GM21619 (cell line): ENCODE data around the gene UFM1.
A peak's percentile ranks its signal among the peaks of the same experiment; 100 is the strongest.
"Not testable (repeated sequence)": the region's sequence is repeated elsewhere in the genome, so short reads cannot be mapped to it uniquely, and the experiment has no call there.

ENCODE experiments used
- ATAC-seq: cut with Tn5 transposase; IDR thresholded peaks from one replicate; pipeline ENCODE4 v1.9.1; 2021; ENCODE audit not compliant: unreplicated experiment

The UFM1 gene

GRCh38 chr13:38349390-38350113, at the start of gene UFM1:
Gene UFM1 (plus strand): TSS chr13:38349851. CDS start chr13:38349920, 69 bp downstream.
- ATAC-seq, result peak; percentile 94

DNA sequence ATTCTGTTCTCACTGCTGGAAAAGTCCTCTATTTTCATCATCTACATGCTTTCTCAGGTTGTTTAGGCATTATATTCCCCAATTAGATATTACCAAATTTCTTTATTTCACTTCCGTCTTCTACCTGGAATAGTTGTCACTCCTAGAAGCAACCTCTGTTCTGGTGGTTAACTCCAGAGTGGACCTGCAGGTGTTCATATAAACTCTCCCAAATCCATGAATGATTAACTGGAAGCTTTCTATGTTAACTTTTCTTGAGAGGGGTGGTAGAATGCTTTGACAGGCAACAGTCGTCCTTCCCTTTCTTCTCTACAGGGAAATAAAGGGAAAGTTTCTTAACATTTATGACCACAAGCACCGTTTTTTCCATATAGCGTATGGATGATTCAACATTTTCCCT, 48.4 kb upstream of the UFM1 start:
- no peak for ATAC-seq

GRCh38 chr13:38303816-38304320, 45.8 kb upstream of the UFM1 start:
- ATAC-seq, result no peak

GRCh38 chr13:38308736-38309135, 40.9 kb upstream of the UFM1 start:
- ATAC-seq, result no peak

DNA sequence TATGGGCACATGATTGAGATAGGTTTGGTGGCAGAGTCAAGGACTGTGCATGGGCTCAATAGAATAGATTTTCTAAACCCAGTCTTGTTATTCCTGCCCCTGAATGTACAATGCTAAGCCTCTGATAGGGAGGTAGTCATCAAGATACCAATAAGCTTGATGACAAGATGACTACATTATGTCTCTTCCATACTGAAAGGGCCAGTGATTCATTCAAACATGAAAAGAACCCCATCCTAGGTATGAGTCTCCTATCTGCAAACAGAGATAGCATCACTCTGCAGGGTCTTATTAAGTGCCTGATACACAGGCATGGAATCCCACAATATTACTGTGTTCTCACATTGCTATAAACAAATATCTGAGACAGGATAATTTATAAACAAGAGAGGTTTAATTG, 40.3 kb upstream of the UFM1 start:
- no peak for ATAC-seq

- ATAC-seq, result not testable (repeated sequence)
These were observed 38.5 kb upstream of the UFM1 start for GRCh38 chr13:38311175-38311574.

GRCh38 chr13:38316129-38316528, 33.5 kb upstream of the UFM1 start:
- no peak for ATAC-seq

GRCh38 chr13:38321654-38322053, 28.0 kb upstream of the UFM1 start:
- ATAC-seq, result no peak

DNA sequence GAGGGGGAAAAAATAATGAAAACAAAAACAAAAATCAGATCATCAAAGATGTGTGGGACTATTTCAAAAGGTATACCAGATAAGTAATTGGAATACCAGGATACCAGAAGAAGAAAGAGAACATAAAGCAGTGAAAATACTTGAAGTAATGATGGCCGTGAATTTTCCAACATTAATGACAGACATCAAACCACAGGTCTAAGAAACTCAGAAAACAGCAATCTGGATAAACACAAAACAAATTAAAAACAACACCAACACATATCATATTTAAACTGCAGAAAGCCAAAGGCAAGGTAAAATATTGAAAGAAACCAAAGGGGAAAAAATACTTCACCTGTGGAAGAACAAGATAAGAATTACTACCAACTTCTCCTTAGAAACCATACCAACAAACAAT, 24.2 kb upstream of the UFM1 start:
- ATAC-seq, result no peak

DNA sequence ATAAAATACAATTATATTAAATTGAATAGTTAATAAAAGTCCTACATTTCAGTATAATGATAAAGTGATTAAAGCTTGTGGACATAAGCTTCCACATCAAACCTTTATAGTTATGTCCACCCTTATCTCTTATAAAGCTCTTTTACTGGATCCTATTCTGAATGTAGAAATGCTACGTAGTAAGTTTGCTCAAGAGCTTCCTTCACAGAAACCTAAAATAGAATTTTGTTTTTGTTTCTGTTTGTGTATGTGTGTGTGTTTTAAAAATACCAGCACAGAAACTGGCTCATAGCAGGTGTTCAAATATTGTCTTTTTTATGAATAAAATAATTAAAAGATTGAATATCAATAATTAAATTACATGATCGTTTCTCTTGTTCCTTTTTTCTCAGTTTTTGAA, 21.0 kb upstream of the UFM1 start:
- no peak for ATAC-seq

- no peak for ATAC-seq
These were observed 14.8 kb upstream of the UFM1 start for GRCh38 chr13:38334845-38335244.

- ATAC-seq, result no peak
These were observed 11.6 kb upstream of the UFM1 start for GRCh38 chr13:38338089-38338488.

- ATAC-seq, result no peak
These were observed 9.0 kb upstream of the UFM1 start for GRCh38 chr13:38340624-38341023.

DNA sequence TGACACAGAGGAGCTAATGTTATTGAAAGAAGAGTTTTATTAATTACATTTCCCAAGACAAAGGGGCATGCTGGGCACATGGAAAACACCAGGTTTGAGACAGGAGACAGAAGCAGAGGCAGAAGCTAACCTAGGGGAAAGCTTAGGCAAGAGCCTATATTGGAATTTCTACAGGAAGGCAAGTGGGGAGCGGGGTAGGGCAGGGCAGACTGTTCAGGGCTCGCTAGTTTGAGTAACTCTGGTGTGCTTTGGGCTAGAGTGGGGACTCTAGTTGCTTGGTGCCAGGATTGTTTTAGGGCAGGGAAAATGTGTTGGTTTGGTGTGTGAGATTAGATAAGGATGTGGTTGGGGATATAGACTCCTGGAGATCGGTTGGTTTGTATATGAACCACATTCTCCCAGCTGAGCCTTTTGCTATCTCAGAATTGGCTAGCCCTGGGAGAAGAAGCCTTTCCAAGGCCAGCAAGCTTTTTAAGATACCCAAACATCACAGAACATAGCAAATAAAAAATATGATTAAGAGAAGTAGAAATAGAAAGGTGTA, 8.4 kb upstream of the UFM1 start:
- no peak for ATAC-seq

DNA sequence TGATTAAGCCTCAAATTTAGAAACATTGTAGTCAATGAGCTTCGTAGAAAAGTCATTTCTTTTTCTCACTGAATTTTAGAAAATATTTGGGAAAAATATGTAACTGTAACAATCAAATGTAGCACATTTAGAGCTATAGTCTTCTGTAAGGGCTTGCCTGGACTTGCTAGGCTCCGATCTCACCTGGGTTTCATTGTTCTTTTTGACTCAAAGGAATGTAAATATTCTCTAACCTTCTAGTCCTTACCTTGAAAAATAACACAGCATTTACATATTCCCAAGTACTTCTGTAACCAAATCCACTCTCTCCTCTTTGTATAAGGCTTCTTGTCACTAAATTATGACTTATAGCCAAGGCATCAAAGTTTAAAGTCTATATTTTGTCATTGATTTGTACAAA, 2.9 kb upstream of the UFM1 start:
- ATAC-seq, result no peak

DNA sequence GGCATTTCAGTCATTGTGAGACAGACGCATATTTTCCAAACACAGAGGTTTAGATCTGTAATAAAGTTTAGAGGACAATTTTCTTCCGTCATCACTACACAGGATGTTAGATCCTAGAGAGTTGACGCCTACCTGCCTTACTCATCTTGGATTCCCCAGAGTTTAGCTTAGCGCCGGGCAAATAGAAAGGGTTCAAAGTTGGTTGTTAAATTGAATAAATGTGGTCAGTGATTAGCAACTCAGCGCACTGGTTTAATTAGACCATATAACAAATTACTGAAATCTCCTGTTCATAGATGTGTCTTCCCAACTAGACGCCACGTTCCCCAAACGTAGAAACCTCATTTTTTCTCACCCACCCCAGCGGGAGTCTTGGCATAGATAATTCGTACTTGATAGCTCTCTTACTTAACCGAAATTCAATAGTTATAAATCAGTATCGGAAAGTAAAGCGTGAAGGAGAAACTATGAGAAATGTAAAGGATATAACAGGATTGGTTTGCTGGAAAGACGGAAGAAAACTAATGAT, 726 bp upstream of the UFM1 start:
- peak; percentile 7 for ATAC-seq

GRCh38 chr13:38350114-38350617, 515 bp downstream of the UFM1 start:
- ATAC-seq, result peak; percentile 22

- no peak for ATAC-seq
These were observed 6.0 kb downstream of the UFM1 start for GRCh38 chr13:38355595-38356119.

DNA sequence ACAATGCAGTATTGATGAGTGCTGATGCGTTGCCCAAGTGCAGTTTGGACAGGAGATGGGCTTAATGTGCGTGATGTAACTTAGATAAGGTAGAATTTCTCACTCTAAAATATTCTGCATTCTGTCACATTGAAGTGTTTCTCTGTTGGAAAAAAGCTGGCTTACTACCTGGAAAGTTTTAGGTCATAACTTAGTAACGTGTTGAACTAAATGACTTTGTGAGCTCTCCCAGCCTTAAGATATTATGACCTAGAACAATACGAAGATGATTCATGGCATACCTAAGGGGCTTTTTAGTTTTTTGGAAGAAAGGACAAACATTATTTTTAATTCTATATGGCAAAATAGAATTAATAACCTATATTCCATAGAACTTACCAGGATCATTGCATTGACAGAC, 9.0 kb downstream of the UFM1 start:
- no peak for ATAC-seq

DNA sequence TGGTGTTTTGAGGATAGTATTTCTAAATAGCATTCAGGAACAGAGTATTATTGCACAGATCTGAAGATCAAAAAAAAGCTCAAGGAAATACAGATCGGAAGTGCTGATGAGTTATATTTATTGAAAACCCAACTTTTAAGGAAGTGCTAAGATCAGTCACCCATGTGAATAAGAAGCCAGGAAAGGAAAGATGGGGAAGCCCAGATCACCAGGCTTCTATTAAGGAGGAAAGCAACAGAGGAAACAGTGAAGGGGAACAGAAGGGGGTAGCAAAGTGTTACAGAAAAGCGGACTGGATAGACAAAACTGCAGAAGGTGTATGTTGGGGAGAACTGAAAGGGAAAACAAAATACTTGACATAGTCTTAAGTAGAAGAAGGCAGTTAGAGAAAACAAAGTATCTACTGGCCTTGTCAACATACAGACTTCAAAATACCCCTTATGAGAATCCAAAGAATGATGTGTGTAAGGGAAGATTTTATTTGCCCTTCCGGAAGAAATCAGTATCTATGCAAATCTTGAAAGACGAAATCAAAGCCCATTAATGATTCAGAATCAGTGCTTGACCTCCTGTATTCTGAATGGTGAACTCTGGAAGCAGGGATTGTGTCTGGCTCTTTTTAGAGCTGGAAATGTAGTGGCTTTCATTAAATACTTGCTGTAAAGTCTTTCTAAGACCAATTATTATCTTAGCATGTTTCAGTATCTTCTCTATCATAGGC, 12.1 kb downstream of the UFM1 start:
- ATAC-seq, result no peak

DNA sequence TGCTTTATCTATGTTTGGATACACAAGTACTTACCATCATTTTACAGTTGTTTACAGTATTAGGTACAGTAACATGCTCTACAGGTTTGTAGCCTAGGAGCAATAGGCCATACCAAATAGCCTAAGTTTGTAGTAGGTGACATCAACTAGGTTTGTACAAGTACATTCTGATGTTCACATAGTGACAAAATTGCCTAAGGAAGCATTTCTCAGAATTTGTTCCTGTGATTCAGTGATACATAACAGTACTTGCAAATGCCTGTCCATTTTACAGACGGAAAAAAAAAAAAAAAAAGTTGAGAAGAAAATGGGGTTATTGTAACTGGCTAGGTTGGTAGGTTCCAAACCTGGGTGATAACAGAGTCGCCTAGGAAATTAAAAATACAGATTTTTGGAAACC, 13.6 kb downstream of the UFM1 start:
- no peak for ATAC-seq
